HG02642 (cell line): ENCODE results near the gene OR11G2.
"Not testable (repeated sequence)": the region's sequence is repeated elsewhere in the genome, so short reads cannot be mapped to it uniquely, and the experiment has no call there.

Source experiments
- ATAC-seq: cut with Tn5 transposase; IDR thresholded peaks from one replicate; pipeline ENCODE4 v1.9.1; 2021; ENCODE audit warnings: mild to moderate bottlenecking; ENCODE audit not compliant: unreplicated experiment, poor library complexity

OR11G2 gene

DNA sequence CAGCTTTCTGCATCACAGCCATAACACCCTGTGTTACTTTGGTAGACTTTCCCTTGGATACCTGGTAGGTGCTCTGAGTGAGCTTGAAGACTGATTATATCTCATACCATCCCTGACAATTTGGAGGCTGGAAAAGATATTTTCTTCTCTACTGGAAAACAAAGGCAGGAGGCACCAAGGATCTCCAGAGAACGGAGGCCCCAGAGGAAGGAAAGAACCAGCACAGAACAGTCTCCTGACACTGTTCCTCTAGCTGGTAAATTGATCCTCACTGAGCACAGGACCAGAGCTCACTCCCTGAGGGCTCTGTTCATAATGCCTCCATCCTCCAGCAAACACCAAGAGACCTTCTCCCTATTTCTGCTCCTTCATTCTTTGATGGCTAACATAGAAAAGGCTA is at the start of gene OR11G2:
Gene OR11G2 (plus strand): TSS at position 301 of the 400 bp plus-strand sequence. CDS start 6,542 bp downstream, outside the sequence.
- ATAC-seq, result no peak

- ATAC-seq, result no peak
Measured at GRCh38 chr14:20143911-20144310, 46.8 kb upstream of the OR11G2 start.

DNA sequence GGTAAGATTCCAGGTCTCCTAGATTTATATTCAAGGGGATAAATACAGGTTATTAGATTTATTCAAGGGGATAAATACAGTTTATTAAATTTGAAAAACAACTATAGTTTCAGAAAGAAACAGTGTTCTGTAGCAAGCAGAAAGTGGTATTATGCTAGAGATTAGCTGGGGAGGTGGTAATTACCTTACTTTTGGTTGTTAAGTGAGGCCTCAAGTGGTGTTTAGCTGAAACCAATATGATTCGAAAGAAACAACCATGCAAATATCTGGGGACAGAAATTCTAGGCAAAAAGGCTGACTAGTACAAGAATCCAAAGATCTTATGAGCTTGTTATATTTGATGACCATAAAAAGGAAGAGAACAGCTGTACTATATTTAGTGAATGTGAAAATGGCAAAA is 45.9 kb upstream of the OR11G2 start:
- no peak for ATAC-seq

DNA sequence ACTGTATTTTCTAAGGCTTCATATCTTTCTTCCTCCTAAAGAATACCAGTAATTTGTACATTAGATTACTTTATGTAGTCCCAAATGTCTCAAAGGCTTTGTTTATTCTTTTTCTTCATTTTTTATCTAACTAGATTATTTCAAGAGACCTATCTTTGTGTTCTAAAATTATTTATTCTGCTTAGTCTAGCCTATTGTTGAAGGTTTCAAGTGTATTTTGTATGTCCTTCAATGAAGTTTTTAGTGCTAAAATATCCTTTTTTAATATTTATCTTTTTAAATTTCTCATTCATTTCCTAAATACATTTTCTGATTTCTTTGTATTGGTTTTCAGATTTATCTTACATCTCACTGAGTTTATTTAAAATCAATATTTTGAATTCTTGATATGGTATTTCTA is 26.2 kb upstream of the OR11G2 start:
- no peak for ATAC-seq

DNA sequence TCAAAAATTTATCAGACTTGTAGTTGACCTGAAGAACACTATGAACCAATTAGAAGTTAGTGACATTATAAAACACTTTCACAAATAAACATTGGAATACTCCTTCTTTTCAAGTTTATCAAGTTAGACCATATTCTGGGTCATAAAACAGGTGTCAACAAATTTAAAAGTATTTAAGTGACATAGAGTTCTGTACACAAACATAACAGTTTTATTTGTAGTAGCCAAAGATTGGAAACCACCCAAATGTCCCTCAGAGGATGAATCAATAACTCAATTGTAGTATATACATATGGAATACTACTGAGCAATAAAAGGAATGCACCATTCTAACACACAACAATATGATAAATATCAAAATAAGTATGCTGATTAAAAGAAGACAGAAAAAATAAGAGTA is 23.6 kb upstream of the OR11G2 start:
- ATAC-seq, result no peak

- ATAC-seq, result not testable (repeated sequence)
Measured at GRCh38 chr14:20169852-20170251, 20.8 kb upstream of the OR11G2 start.

DNA sequence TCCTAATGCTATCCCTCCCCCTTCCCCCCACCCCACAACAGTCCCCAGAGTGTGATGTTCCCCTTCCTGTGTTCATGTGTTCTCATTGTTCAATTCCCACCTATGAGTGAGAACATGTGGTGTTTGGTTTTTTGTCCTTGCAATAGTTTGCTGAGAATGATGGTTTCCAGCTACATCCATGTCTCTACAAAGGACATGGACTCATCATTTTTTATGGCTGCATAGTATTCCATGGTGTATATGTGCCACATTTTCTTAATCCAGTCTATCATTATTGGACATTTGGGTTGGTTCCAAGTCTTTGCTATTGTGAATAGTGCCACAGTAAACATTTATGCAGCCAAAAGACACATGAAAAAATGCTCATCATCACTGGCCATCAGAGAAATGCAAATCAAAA is 16.5 kb upstream of the OR11G2 start:
- ATAC-seq, result not testable (repeated sequence)

DNA sequence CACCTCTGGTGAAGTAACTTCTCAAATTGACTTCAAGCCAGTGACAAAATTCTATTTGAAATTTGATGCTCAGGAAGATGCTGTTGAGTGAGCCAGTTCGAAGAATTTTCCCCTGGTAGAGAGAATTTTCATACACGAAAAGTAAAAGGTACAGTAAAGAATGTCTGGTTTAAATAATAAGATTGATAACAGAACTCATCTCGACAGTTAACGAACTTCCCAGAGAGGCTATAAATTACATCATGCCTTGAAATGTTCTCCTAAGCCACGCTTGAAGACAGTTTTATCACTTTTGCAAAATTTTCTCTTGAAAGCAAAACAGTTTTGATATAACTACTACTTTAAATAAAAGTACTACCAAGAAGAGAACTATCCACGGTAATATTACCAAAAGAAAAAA is 14.4 kb upstream of the OR11G2 start:
- ATAC-seq, result no peak

DNA sequence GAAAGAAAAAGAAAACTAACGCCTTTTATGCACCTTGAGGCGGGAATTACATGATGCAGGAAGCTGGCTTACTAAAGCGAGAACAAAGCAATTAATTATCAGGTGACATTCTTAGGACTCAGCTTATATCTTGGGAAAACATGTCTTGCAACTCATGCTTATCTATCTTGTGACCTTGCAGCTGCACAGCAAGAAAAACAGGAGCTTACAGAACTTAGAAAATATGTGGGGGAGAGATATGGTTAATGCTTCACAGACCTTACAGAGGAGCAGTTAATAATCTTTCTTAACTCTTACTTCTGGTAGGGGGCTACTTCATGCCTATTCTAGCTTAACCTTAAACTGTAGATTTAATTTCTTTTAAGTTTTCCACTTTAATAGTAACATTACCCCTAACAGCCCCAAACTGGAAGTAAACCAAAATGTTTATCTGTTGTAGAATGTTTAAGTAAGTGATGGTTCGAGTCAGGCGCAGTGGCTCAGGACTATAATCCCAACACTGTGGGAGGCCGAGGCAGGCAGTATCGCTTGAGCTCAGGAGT is 13.2 kb upstream of the OR11G2 start:
- ATAC-seq, result no peak

GRCh38 chr14:20179218-20179617 is 11.5 kb upstream of the OR11G2 start:
- no peak for ATAC-seq

- no peak for ATAC-seq
Measured at GRCh38 chr14:20179880-20180279, 10.8 kb upstream of the OR11G2 start.

GRCh38 chr14:20180486-20180885 is 10.2 kb upstream of the OR11G2 start:
- no peak for ATAC-seq

DNA sequence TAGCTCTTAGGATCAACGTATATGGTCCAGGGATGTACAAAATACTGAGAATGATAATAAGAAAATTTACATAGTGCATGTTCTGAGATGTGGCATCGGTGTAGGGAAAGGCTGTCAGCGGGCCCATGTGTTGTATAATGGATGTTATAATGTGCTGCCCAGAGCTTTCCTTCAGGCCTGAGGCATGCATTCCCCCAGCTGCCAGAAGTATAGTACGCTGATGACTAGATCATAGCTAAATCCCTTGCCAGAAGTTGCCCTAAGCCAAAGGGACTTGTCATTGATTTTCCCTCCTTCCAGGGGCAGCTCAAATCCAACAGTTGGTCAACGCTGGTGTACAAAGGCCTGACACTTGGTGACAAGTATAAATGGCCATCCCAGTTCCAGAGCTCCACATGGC is 6.5 kb upstream of the OR11G2 start:
- no peak for ATAC-seq

- no peak for ATAC-seq
Measured at GRCh38 chr14:20191396-20191795, 700 bp downstream of the OR11G2 start.

DNA sequence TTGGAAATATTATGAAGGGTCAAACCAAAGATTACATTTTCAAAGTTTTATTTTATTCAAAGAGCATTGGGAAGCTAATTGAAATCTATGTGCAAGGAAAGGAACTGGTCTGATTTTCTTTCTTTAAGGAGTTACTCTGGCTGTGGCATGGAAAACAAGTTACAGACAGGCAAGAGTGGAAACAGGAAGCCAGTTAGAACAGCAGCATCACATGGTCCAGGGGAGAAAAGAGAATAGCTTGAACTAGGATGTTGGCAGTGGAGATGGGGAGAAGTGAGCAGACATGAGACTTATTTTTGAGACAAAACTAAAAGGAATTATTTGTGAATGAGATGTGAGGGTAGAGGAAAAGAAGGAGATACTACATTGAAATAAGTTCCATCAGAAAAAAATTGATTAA is 3.4 kb downstream of the OR11G2 start:
- ATAC-seq, result no peak

DNA sequence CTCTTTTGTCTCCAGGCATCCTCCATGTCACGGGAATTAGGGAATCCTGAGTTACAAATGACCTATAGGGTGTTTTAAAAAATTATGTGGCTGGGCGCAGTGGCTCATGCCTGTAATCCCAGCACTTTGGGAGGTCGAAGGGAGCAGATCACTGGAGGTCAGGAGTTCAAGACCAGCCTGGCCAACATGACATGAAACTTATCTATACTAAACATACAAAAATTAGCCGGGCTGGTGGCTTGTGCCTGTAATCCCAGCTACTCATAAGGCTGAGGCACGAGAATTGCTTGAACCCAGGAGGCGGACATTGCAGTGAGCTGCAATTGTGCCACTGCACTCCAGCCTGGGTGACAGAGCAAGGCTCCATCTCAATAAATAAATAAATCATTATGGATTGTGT is 4.5 kb downstream of the OR11G2 start:
- not testable (repeated sequence) for ATAC-seq

DNA sequence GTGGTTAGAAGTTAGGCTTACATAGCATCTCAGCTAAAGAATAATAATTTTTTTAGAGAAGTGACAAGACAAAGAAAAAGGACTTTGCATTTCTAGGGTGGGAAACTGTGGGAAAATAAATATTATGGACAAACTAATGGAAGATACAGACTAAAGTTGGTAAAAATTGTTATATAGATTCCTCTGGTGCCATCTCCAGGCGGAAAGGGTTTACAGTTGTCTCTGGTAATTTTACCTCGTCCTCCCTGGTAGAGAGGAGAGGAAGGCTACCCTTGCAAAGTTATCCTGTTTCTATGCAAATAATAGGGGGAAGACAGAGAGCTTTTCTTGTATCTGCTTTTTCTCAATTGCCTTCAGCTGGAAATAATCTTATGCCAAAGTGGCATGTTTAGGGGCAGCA is 5.2 kb downstream of the OR11G2 start:
- ATAC-seq, result no peak

DNA sequence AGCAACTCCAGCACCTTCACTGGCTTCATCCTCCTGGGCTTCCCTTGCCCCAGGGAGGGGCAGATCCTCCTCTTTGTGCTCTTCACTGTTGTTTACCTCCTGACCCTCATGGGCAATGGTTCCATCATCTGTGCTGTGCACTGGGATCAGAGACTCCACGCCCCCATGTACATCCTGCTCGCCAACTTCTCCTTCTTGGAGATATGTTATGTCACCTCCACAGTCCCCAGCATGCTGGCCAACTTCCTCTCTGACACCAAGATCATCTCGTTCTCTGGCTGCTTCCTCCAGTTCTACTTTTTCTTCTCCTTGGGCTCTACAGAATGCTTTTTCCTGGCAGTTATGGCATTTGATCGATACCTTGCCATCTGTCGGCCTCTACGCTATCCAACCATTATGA is 6.8 kb downstream of the OR11G2 start:
- ATAC-seq, result no peak

- no peak for ATAC-seq
Measured at GRCh38 chr14:20198991-20199390, 8.3 kb downstream of the OR11G2 start.

DNA sequence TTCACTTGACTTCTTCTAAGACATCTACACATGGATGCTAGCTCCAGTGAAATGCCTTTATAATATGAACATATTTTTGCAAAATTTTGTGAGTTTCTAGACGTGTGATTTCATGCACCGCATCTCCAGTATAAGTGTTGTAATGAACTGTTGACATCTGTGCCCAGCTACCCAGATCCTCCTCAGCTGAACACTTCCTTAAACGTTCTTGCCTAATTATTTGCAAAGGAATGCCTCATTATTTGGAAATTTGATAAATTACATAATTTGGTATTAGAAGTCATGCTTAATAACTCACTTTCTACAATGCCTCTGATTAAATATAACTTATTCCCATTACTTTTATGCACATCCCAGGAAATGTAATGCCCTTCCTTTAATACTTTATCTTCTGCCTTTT is 14.0 kb downstream of the OR11G2 start:
- ATAC-seq, result no peak

DNA sequence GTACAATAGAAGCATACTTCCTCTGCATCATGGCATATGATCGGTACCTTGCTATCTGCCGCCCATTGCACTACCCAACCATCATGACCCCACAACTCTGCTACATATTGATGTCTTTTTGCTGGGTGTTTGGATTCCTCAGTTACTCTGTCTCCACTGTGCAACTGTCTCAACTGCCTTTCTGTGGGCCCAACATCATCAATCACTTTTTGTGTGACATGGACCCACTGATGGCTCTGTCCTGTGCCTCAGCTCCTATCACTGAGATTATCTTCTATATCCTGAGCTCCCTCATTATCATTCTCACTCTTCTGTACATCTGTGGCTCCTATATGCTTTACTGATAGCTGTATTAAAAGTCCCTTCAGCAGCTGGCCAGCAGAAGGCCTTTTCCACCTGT is 18.9 kb downstream of the OR11G2 start:
- no peak for ATAC-seq

- ATAC-seq, result not testable (repeated sequence)
Measured at GRCh38 chr14:20212406-20212805, 21.7 kb downstream of the OR11G2 start.

DNA sequence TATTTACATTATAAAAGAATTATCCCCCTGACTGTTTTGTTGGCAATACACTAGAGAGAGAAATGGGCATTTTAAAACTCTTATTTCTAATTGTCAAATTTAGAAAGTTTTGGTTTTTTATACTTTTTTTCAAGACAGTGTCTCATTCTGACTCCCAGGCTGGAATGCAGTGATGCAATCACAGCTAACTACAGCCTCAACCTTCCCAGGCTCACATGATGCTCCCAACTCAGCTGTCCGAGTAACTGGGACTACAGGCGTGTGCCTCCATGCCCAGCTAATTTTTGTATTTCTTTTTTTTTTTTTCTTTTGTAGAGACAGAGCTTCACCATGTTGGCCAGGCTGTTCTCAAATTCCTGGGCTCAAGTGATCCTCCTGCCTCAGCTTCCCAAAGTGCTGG is 24.5 kb downstream of the OR11G2 start:
- no peak for ATAC-seq
